MG63 (cell line): ENCODE results near the gene NUDC. TPM values are rescaled to one million over a fixed set of nuclear protein-coding genes. Genes with fewer than 3 reads are reported as not detected.

Source experiments
- DNase-seq: peaks from one replicate; pipeline ENCODE4 v3.0.0-alpha.2; 2020
- H3K27me3 ChIP-seq: fragments of 250-450 bp; sonication (Bioruptor Pico); 2 replicates; pipeline ENCODE4 v1.5.1; 2020; ENCODE audit warnings: mild to moderate bottlenecking, moderate library complexity
- H3K36me3 ChIP-seq: fragments of 250-450 bp; sonication (Bioruptor Pico); 2 replicates; pipeline ENCODE4 v1.5.1; 2020; ENCODE audit warnings: mild to moderate bottlenecking, moderate library complexity
- H3K4me3 ChIP-seq: fragments of 250-450 bp; sonication (Bioruptor Pico); 2 replicates; pipeline ENCODE4 v1.5.1; 2020; ENCODE audit warnings: mild to moderate bottlenecking, moderate library complexity
- H3K9me3 ChIP-seq: fragments of 250-450 bp; sonication (Bioruptor Pico); 2 replicates; pipeline ENCODE4 v1.5.1; 2020; ENCODE audit warnings: mild to moderate bottlenecking, moderate library complexity
- total RNA-seq: library from RNA; depleted of rRNA; stranded (reverse); fragments of >200 nt; shearing (Covaris generic); gene quantifications from 2 replicates; pipeline ENCODE4 v1.2.3, GENCODE V29; 2014; ENCODE audit warnings: low replicate concordance; rRNA removed

NUDC gene
- total RNA-seq, 1 experiment from 2014 or later: 33.9 TPM

DNA sequence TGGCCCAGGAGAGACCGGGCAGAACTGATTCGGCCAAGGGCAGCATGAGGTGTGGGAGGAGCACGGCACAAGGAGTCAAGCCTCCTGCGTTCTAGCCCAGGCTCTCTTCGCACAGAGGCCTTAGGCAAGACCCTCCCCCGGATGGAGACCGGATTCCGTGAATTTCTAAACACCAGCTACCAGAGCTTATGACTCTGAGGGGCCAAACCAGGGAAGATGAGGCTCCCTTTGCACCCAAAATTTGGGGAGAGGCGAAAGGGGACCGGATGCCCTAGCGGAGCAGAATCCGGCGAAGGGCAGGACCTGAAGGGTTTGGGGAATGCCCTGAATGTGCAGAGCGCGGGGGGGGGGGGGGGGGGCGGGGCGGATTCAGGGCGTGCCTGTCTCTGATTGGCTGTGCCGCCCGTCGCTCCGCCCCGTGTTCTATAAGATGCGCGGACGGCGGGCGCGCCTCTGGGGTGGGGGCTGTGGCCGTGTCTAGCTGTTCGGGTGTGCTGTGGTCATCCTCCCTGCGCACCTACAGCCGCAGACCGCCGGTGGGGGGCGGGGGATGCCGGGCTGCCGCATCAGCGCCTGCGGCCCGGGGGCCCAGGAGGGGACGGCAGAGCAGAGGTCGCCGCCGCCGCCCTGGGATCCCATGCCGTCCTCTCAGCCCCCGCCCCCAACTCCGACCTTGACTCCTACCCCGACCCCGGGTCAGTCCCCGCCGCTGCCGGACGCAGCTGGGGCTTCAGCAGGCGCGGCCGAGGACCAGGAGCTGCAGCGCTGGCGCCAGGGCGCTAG is 71.9 kb downstream of the NUDC start, which contains the start of gene TRNP1:
TSS of gene TRNP1 (plus strand) at position 456 of the 783 bp plus-strand sequence. CDS start at position 551, 95 bp downstream.
- H3K4me3 ChIP-seq: peak within 1 kb of the TSS; percentile 58
- no peaks in the 10 kb centered on the region for H3K9me3 ChIP-seq
- H3K36me3 ChIP-seq: no peaks in the 10 kb centered on the region
- DNase-seq: peak; percentile 77
- no peaks in the 10 kb centered on the region for H3K27me3 ChIP-seq

DNA sequence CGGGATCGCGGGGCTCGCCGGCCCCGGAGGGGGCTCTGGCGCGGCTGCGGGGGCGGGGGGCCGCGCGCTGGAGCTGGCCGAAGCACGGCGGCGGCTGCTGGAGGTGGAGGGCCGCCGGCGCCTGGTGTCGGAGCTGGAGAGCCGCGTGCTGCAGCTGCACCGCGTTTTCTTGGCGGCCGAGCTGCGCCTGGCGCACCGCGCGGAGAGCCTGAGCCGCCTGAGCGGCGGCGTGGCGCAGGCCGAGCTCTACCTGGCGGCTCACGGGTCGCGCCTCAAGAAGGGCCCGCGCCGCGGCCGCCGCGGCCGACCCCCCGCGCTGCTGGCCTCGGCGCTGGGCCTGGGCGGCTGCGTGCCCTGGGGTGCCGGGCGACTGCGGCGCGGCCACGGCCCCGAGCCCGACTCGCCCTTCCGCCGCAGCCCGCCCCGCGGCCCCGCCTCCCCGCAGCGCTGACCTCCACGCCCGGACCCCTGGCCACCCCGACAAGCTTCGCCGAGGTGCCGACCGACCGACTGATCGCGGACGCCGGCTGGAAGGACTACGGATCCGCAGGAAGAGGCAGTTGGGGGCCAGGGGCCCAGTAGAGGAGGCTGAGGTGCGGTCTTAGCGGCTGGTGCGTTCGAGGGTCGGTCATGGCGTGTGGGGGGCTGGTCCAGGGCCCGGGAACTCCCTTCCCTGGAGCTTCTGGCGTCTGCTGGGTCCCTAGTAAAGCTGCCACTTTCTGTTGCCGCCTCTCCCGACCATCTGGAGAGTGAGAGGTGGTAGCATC is 72.7 kb downstream of the NUDC start:
- peak; percentile 47 for DNase-seq
- no peaks in the 10 kb centered on the region for H3K9me3 ChIP-seq
- H3K27me3 ChIP-seq: no peaks in the 10 kb centered on the region
- no peaks in the 10 kb centered on the region for H3K36me3 ChIP-seq
- H3K4me3 ChIP-seq: peak overlapping the region; percentile 58

GRCh38 chr1:26994787-26995517 is 73.4 kb downstream of the NUDC start:
- no peaks in the 10 kb centered on the region for H3K27me3 ChIP-seq
- DNase-seq: no peak
- H3K36me3 ChIP-seq: no peaks in the 10 kb centered on the region
- H3K4me3 ChIP-seq: peak overlapping the region; percentile 25; the same call in 1 of the 2 replicates
- H3K9me3 ChIP-seq: no peaks in the 10 kb centered on the region

GRCh38 chr1:26996024-26996423 is 74.5 kb downstream of the NUDC start:
- no peak overlapping the region for H3K4me3 ChIP-seq
- no peaks in the 10 kb centered on the region for H3K27me3 ChIP-seq
- no peak for DNase-seq
- H3K9me3 ChIP-seq: no peaks in the 10 kb centered on the region
- no peaks in the 10 kb centered on the region for H3K36me3 ChIP-seq

Other genes starting within 250 kb of the NUDC start
- 5.5 and 14.6 TPM in 2 replicates for gene ARID1A, start 225.7 kb upstream of the NUDC start, total RNA-seq
- 10.5 and 11.7 TPM in 2 replicates for gene PIGV, start 133.8 kb upstream of the NUDC start, total RNA-seq
- gene ZDHHC18, start 95.1 kb upstream of the NUDC start, total RNA-seq: 3.5 and 12.7 TPM in 2 replicates
- gene SFN, start 58.6 kb upstream of the NUDC start, total RNA-seq: not detected in 2 replicates
- gene GPN2, start 31.5 kb upstream of the NUDC start, total RNA-seq: 10.0 and 13.0 TPM in 2 replicates
- gene GPATCH3, start 21.3 kb upstream of the NUDC start, total RNA-seq: 12.2 and 15.6 TPM in 2 replicates
- gene NR0B2, start 7.8 kb upstream of the NUDC start, total RNA-seq: not detected in 2 replicates
- not detected in 2 replicates for gene KDF1, start 38.7 kb downstream of the NUDC start, total RNA-seq
- gene TRNP1, start 71.9 kb downstream of the NUDC start, total RNA-seq: 4.7 and 8.8 TPM in 2 replicates
- gene TENT5B, start 91.1 kb downstream of the NUDC start, total RNA-seq: 0.86 and 2.4 TPM in 2 replicates
- 2.9 and 23.6 TPM in 2 replicates for gene SLC9A1, start 233.4 kb downstream of the NUDC start, total RNA-seq